Left hindlimb (tissue), 1 donor: ENCODE measurements around the gene FGD5.

Experiments used
- DNase-seq: peaks from one replicate; pipeline ENCODE4 v3.0.0-alpha.2; 2018

FGD5 gene

GRCh38 chr3:14831916-14832450 is 13.2 kb downstream of the FGD5 start:
- DNase-seq: no peak

DNA sequence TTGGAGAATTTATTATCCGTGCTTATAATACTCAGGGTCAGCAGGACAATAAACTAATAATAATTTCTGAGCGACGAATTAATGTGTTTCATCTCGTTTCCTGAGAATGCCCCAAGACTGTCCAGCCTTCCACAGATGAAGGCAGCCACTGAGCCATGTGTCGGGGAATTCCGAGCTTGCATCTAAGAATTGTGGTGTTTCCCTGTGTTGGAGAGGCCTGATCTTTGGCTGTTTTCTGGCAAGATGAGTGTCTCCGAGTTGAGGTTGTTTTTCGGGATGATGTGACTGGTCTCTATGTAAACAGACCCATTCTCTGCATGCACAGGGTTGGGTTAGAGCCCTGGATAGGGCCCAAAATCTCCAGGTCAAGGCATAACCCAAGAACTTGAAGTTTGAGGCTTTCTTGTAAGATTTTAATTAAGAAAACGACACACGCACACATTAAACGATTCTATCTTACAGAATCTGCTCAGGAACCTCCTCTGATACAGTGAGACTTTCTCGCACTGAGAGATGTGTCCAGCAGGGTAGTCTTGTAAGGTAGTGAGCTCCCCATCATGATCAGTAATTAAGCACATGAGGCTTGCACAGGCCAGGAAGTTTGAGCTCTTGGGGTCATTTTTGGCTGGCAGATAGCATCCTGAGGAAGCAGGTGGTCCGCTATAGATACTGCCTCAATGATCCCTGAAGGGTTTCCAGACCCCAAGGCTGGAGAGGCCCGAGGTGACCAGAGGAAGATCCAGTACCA is 14.4 kb downstream of the FGD5 start:
- no peak for DNase-seq

DNA sequence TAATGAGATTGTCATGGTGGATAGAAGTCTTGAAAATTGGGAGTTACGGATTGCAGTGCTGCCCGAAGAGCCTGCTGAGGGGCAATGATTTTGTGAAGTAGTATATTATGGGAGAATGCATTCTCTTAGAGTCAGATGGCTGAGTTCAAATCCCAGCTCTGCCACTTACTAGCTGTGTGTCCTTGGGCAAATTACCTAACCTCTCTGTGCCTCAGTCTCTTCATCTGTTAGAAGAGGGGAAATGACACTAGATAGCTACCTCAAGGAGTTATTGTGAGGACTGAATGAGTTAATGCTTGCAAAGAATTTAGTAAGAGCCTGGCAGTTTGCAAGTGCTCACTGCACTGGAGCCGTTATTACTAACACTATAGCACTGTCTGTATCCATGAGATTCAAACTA is 15.4 kb downstream of the FGD5 start:
- no peak for DNase-seq

- no peak for DNase-seq
These were observed 16.2 kb downstream of the FGD5 start for GRCh38 chr3:14834807-14835466.

GRCh38 chr3:14836049-14836468 is 17.3 kb downstream of the FGD5 start:
- DNase-seq: no peak

DNA sequence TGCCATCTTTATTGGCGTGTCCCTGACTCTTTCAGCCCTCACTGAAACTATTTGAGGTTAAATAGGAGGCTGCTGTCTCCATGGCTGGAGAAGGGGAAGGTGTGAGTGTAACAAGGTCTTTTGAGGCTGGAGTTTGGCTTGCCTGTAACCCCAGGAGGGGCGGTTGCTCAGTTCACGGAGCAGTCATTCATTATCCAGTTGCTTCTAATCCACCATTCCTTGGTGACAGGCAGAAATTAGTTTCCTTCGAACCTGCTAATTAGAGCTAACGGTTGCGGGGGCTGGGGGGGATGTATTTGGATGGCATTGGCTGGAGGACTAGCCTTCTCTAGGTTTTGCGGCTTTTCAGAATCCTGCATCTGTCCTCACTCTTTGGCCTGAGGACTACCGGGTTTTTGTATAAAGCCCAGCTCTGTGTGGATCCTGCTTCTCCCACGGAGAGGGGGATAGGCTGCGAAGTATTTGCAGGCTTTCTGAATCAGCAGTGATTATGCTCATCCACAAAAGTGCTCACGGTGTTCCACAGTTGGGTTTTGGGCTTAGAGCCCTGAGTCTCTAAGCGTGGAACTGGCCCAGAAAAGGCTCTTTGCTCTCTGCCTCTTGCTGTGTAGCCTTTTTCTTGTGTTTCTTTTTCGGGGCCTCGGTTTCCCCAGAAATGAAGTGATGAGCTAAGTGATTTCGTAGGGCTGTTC is 18.6 kb downstream of the FGD5 start:
- DNase-seq: peak; percentile 45

GRCh38 chr3:14837878-14838258 is 19.1 kb downstream of the FGD5 start:
- DNase-seq: no peak

GRCh38 chr3:14839236-14839635 is 20.5 kb downstream of the FGD5 start:
- no peak for DNase-seq

DNA sequence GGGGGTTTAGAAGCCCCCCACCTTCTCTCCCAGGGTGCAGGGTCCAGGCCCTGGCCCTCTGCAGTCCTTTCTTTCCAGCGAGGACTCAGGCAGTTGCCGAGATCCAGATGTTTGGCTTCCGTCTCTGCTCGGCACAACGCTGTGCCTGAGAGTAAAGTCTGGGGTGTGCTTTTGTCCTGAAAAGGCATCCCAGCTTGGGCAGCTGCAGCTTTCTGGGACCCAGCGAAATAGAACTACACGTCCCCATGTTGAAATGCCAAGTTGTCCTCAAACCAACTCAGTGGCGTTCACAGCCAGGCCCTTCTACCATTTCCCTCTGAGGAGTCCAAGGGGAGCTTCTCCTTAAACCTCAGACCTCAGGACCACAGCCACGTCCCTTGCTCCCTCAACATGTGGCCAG is 23.1 kb downstream of the FGD5 start:
- DNase-seq: no peak

DNA sequence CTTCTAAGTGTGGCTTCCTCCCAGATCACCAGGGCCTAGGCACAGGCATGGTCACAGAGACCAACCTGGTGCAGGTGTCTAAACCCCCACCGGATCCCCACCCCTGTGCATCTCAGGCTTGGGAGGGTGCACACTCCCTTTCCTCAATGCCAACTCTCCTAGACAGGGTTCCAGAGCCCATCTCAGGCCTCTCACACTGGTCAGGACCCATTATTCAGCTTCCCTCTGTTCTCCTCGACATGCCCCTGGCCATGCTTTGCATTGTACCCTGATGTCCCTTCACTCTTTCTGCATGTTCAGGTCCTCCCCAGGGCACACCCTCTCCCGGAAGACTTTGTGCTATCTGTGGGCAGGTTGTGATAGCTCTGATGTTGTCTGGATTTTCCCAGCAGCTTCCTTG is 23.5 kb downstream of the FGD5 start:
- no peak for DNase-seq

DNA sequence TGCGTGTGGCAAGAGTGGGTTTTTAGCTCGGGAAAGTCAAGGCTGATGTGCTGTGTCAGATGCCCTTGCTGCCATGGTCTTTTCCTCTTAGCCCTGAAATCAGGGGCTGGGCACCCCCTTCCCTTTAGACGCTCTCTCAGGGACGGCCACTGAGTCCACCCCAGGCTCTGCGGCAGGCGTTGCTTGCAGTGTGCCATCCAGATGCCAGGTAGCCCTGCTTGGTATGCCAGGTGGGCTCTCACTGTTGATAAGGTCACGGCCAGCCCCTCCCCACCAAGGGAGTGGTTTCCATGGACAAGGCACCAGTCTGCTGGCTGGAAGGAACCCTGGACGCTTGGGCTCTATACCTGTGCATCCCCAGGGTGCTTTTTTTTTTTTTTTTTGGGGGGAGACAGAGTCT is 24.6 kb downstream of the FGD5 start:
- no peak for DNase-seq

GRCh38 chr3:14844386-14845170 is 25.8 kb downstream of the FGD5 start:
- no peak for DNase-seq

DNA sequence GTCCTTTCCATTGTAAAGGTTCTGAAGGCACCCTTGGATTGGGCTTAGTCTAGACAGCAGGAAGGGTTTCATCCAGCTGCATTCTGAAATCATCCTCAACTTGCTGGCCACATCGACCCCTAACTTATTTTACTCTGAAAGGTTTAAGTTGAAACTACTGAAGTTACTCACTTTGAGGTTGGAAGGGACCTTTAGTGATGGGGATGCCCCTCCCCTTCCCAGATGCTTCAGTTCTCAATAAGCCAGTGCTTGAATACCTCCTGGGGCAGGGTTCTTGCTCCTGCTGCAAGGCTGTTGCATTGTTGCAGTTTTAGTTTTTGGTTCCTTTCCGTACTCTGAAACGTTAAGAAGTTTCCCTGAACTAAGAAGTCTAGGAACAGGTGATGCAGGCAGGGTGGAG is 26.4 kb downstream of the FGD5 start:
- no peak for DNase-seq

DNA sequence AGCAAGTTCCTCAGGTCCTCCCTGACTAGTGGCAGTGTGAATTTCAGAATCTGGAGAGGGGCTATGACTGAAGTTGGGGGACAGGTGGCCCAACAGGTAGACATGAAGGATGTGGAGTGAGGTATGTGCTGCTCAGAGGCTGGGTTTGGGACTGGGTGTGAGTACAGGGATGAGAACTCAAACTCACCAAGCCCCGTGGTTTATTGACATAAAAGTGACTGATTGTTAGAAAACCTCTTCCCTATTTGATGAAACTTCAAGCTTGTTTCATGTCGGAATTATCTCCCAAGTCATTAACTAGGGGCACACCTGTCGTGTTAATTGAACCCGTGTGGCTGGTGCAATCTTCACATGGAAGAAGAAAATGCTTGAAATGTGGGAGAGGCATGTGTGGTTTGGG is 27.1 kb downstream of the FGD5 start:
- no peak for DNase-seq

DNA sequence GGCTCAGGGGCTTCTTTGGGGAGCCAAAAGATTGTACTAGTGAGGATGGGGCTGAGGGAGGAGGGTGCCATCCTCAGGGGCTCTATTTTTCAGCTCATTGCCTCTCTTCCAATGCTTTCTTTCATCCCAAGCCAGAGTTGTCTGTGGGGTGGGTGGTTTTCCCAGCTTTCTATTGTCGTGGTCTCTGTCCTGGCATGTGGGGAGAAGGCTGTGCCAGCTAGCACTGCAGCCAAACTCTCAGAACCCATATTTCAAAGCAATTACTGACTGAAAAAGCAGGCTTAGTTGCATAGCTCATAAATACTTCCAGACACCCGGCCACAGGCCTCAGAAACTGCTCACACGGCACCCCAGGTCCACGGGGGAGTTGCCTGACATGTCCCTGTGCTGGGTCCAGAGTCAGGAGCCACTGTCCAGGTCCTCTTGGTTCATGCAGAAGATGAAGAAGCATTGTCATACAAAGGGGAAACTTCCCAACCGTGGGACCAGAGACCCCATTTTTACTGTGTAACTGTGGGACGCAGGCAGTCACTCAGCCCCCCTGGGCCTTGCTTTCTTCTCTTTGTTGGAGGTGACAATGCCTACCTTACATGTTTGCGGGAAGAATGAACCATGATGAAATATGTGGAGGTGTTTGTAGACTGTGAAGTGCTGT is 27.6 kb downstream of the FGD5 start:
- no peak for DNase-seq

GRCh38 chr3:14847613-14848541 is 29.1 kb downstream of the FGD5 start:
- DNase-seq: no peak

DNA sequence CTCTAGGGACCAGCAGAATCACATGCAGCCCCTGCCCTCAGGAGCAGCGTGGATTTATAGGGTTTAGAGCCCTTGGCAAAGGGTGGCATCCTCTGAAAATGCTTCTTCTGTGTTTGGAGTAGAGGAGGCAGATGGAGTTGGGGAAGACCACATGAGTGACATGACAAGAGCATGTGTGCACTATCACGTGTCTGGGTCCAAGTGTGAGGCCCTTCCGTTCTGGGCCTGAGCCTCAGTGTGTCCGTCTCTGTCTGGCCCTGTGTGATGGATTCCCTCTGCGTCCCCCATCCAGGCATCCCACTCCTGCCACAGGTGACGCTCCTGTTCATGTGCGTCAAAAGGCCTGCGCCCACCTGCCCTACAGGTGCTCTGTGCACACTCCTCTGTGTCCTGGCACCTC is 30.1 kb downstream of the FGD5 start:
- no peak for DNase-seq

- peak; percentile 73 for DNase-seq
These were observed 31.0 kb downstream of the FGD5 start for GRCh38 chr3:14849638-14850230.

DNA sequence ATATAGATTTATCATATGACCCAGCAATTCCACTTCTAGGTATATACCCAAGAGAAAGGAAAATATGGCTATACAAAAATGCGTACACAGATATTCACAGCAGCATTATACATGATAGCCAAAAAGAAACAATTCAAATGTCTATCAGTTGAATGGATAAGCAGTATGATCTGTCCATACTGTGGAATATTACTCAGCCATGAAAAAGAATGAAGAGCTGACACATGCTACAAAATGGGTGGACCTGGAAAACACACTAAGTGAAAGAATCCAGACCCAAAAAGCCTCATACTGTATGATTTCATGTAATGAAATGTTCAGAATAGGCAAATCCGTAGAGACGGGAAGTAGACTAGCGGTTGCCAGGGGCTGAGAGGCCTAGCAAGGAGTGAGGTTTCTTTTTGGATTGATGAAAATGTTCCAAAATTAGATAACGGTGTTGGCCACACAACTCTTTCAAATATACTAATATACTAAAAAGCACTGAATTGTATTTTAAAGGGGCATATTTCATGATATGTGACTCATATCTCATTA is 33.4 kb downstream of the FGD5 start:
- DNase-seq: no peak

GRCh38 chr3:14852717-14853116 is 34.0 kb downstream of the FGD5 start:
- DNase-seq: peak; percentile 75
